Measurements from ENCODE around the gene GATAD2A. TPM values are rescaled to one million over a fixed set of nuclear protein-coding genes. Genes with fewer than 3 reads are reported as not detected.
A peak's percentile ranks its signal among the peaks of the same experiment; 100 is the strongest.

The GATAD2A gene
- total and polyA plus RNA-seq, 9 of the 15 experiments (the other 6 are each of a cell fraction or from before 2014, with no cell fraction given) = 2.4 to 226 (median 44.2) TPM

DNA sequence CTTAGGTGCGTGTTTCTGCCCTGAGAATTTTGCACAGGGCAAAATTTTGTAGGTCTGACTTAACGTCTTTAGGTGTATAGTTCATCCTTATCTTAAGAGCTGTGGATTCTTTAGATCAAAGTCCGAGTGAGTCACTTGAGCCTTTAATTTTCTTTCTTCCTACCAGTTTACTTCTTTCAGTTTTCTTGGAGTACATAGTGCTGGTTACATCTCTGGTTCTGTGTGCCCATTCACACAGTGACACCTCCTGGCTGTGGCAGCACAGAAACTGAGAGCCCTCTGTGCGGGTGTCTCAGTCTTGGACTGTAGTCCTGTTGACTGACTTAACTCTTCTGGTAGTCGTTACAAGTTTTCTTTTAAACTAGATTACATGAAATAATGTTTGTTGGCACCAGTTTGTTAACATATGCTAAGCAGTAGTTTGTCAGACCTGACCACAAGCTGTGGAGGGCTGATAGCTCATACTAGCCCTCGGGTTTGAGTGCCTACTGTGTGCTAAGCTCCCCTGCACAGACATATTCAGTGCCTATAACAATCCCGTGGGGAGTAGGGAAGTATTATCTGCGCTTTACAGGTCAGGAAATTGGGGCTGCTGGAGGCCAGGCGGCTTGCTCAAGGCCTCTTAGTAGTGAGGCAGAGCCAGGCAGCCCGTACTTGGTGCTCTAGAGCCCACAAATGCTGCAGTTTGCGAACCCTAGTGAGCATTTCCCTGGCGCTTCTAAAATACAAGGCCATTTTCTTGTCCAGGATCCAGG, 1.6 kb downstream of the GATAD2A start (continued):
- TF ChIP-seq JUND (IDR thresholded peaks at IDR 0.05; ENCODE audit: borderline replicate concordance, low read depth, low read length) (0 out of 2 replicates have a peak, but pooled peaks have one; percentile 14), JUND (tag; IDR thresholded peaks at IDR 0.05; ENCODE audit: borderline replicate concordance, low read depth, low read length) (no peak)

DNA sequence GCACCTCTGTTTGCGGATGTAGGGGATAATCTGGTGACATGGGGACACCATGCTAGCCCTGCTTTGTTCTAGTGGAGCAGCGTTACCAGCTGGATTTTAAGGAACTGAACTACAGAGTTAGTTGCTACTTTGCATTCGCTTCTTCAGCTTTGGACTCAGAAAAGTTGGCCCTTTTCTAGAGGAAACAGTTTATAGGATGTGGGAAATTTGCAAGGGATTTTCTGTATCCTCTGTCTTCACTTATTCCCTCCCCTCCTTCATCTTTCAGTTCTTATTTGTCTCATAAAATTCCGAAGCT, 2.1 kb downstream of the GATAD2A start:
- Histone ChIP-seq H2AFZ (ENCODE audit: low read depth, low read length) (no peak overlapping the region), H3K9me1 (ENCODE audit: control insufficient read depth, insufficient read depth, low read length) (peaks cover 6% of the 10 kb centered on the region), H3K4me2 (ENCODE audit: insufficient read depth, low read length) (peak overlapping the region; percentile 84), H3K4me3 (peak overlapping the region; percentile 78), H3K9me3 (replicated peaks; ENCODE audit: control insufficient read depth, insufficient read depth, low read depth, low read length) (no peaks in the 10 kb centered on the region), H3K9ac (ENCODE audit: insufficient read depth in 1 of 2, low read depth in 2 of 2, low read length in 2 of 2) (peak overlapping the region; percentile 74 to 97), H3K36me3 (ENCODE audit: control insufficient read depth, insufficient read depth, low read length) (peaks cover 47% of the 10 kb centered on the region; the same call in 2 of the 3 replicates), H3K27ac (ENCODE audit: extremely low read depth, low read depth, low read length) (peak overlapping the region; percentile 90), H3K27me3 (ENCODE audit: control insufficient read depth in 2 of 2, insufficient read depth in 2 of 2, low read length in 2 of 2) (no peaks in the 10 kb centered on the region), H3K4me1 (replicated peaks in 1 of 2; ENCODE audit: control insufficient read depth in 2 of 2, insufficient read depth in 2 of 2, low read length in 2 of 2) (peaks cover 54 to 60% of the 10 kb centered on the region in 2 experiments), H4K20me1 (replicated peaks; ENCODE audit: control insufficient read depth, insufficient read depth, low read length) (peaks cover 49% of the 10 kb centered on the region), H3K79me2 (ENCODE audit: control insufficient read depth, insufficient read depth, low read length) (peaks cover 94% of the 10 kb centered on the region)
- no peak for TF ChIP-seq IFI16 (CRISPR knock-in tag; IDR thresholded peaks at IDR 0.05)
- TF ChIP-seq FOXP1 (CRISPR knock-in tag; IDR thresholded peaks at IDR 0.05) = peak; percentile 53; the same call in 1 of the 2 replicates
- TF ChIP-seq ETV6 (IDR thresholded peaks at IDR 0.05; ENCODE audit: borderline replicate concordance in 1 of 2, low read depth in 2 of 2, low read length in 1 of 2) = no peak
- TF ChIP-seq ETV6 (CRISPR knock-in tag; IDR thresholded peaks at IDR 0.05; ENCODE audit: borderline replicate concordance) = 0 out of 2 replicates have a peak, but pooled peaks have one; percentile 18
- ChIA-PET POLR2A (interaction anchor here (1.0 to 3.2 kb wide), 8 partner anchors 10 to 81 kb away, joined by 3 to 27 read pairs (median 6); no protein-coding TSS in a partner anchor), CTCF (ENCODE audit: low intra/inter-chr PET ratio) (no interaction called here)
- in situ Hi-C loops (cut with MboI) (no loop called here), intact Hi-C loops (cut with micrococcal nuclease) (loop anchor here (5.0 kb wide), 1 partner anchor 35 kb away; no protein-coding TSS in a partner anchor)
- no TSS peak for BruUV-seq (replicated peaks)
- ATAC-seq (no peak), DNase-seq (ENCODE audit: extremely low read depth in 1 of 4, low spot score in 3 of 4) (no peak), FAIRE-seq (no peak)
- 25% methylated on average over 4 of the region's 4 CpGs for WGBS (ENCODE audit: insufficient coverage, low coverage, missing lambda C conversion rate)
